NT2/D1 (cell line): ENCODE measurements around the gene ANKRD13D.

Experiments
- SUZ12 ChIP-seq: IDR thresholded peaks from 2 replicates; pipeline ENCODE4 v1.6.1; 2011; ENCODE audit not compliant: insufficient read length, insufficient read depth; ENCODE audit errors: extremely low read depth
- YY1 ChIP-seq: IDR thresholded peaks from 2 replicates; pipeline ENCODE4 v1.6.1; 2011; ENCODE audit not compliant: insufficient read length, insufficient read depth
- ZNF274 ChIP-seq: IDR thresholded peaks from 2 replicates; pipeline ENCODE4 v1.6.1; 2011; ENCODE audit warnings: mild to moderate bottlenecking, low read depth, low read length

DNA sequence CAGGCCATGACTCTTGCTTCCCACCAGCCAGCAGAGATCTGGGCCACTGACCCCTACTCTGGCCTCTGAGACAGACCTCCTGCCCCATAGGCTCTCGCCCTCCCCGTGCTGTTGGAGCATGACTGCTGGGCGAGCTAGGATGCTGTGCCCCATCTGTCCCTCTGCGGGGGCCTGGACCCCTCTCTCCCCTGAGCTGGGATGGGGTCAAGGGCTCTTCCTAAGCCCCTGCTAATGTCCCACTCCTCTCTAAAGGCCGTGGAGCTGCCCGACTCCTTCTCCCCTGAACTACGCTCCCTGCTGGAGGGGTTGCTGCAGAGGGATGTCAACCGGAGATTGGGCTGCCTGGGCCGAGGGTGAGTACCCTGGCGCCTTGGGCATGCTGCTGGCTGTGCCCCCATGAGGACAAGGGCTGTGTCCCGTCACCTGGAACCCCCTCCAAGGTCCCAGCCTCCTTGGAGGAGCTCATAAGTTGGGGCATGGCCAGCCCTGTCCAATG, 6.2 kb upstream of the ANKRD13D start:
- TF ChIP-seq ZNF274: no peak
- TF ChIP-seq YY1: no peak
- no peak for TF ChIP-seq SUZ12
